Stimulated activated CD8-positive, alpha-beta memory T cell treated with anti-CD3 and anti-CD28 coated beads, Interleukin-12 subunit alpha, Interleukin-12 subunit beta, amount 100 ng/mL, for 1 hour (primary cell): ENCODE data around the gene CEP295NL.
A peak's percentile ranks its signal among the peaks of the same experiment; 100 is the strongest.
"Not testable (repeated sequence)": the region's sequence is repeated elsewhere in the genome, so short reads cannot be mapped to it uniquely, and the experiment has no call there.

Source experiments
- DNase-seq: peaks from one replicate; pipeline ENCODE4 v3.0.0-alpha.2; 2020; ENCODE audit warnings: low read depth

Gene CEP295NL

GRCh38 chr17:78929908-78930775 lies 27.1 kb upstream of the CEP295NL start:
- DNase-seq, result no peak

GRCh38 chr17:78925662-78926555 lies 22.9 kb upstream of the CEP295NL start:
- no peak for DNase-seq

- peak; percentile 41 for DNase-seq
Measured at GRCh38 chr17:78925234-78925633, 22.2 kb upstream of the CEP295NL start, which contains the start of gene TIMP2. Gene TIMP2 (minus strand): TSS chr17:78925387. CDS start chr17:78925088, 299 bp downstream.

GRCh38 chr17:78924481-78925151 lies 21.6 kb upstream of the CEP295NL start:
- DNase-seq, result no peak

GRCh38 chr17:78923660-78924453 lies 20.9 kb upstream of the CEP295NL start:
- peak; percentile 31 for DNase-seq

GRCh38 chr17:78922816-78923498 lies 20.0 kb upstream of the CEP295NL start:
- DNase-seq, result no peak

- no peak for DNase-seq
Measured at GRCh38 chr17:78921437-78921971, 18.5 kb upstream of the CEP295NL start.

- DNase-seq, result no peak
Measured at GRCh38 chr17:78920528-78920927, 17.5 kb upstream of the CEP295NL start.

GRCh38 chr17:78919861-78920450 lies 17.0 kb upstream of the CEP295NL start:
- DNase-seq, result no peak

- DNase-seq, result no peak
Measured at GRCh38 chr17:78918979-78919378, 16.0 kb upstream of the CEP295NL start.

GRCh38 chr17:78917451-78918275 lies 14.7 kb upstream of the CEP295NL start:
- DNase-seq, result no peak

GRCh38 chr17:78915872-78916632 lies 13.1 kb upstream of the CEP295NL start:
- DNase-seq, result no peak

GRCh38 chr17:78913115-78913514 lies 10.1 kb upstream of the CEP295NL start:
- no peak for DNase-seq

- DNase-seq, result no peak
Measured at GRCh38 chr17:78912082-78912481, 9.1 kb upstream of the CEP295NL start.

- DNase-seq, result not testable (repeated sequence)
Measured at GRCh38 chr17:78911543-78911942, 8.5 kb upstream of the CEP295NL start.

- no peak for DNase-seq
Measured at GRCh38 chr17:78910497-78911284, 7.7 kb upstream of the CEP295NL start.

GRCh38 chr17:78908426-78908825 lies 5.4 kb upstream of the CEP295NL start:
- no peak for DNase-seq

GRCh38 chr17:78905541-78905940 lies 2.5 kb upstream of the CEP295NL start:
- DNase-seq, result no peak
